Measurements from ENCODE around the gene HOXC9.

GRCh38 chr12:53983950-53984572 lies 15.9 kb upstream of the HOXC9 start:
- no peak for TF ChIP-seq RAD21 (CRISPR knock-in tag; conservative IDR thresholded peaks at IDR 0.05 in 1 of 2, IDR thresholded peaks at IDR 0.05 in 1 of 2)
- TF ChIP-seq TEAD1 (CRISPR knock-in tag; IDR thresholded peaks at IDR 0.05) = no peak
- TF ChIP-seq YY1 (IDR thresholded peaks at IDR 0.05; ENCODE audit: borderline replicate concordance in 1 of 3, control insufficient read depth in 1 of 3, extremely low read depth in 1 of 3, insufficient read depth in 3 of 3, insufficient read length in 1 of 3, insufficient replicate concordance in 2 of 3, low read depth in 1 of 3, low read length in 2 of 3) = no peak
- no peak for TF ChIP-seq CBX2 (IDR thresholded peaks at IDR 0.05; ENCODE audit: insufficient read depth, low read length, poor library complexity, severe bottlenecking)
- no peak for TF ChIP-seq ZNF518B (CRISPR knock-in tag; IDR thresholded peaks at IDR 0.05)
